Natural killer cell (primary cell): Measurements from ENCODE around the gene PLEKHG7. TPM values are rescaled to one million over a fixed set of nuclear protein-coding genes. Genes with fewer than 3 reads are reported as not detected.
"Not testable (repeated sequence)": the region's sequence is repeated elsewhere in the genome, so short reads cannot be mapped to it uniquely, and the experiment has no call there.

Experiments used
- ATAC-seq, 3 donors: fragments of 150-1000 bp in 2 of 3; fragments of 200-7000 bp in 1 of 3; cut with Tn5 transposase; 1 replicate in 1 of 3; 2 replicates in 2 of 3; pipeline ENCODE4 v1.10.0; 2021; ENCODE audit warnings: mild to moderate bottlenecking in 2 of 3, moderate library complexity in 2 of 3
- DNase-seq, 2 donors: peaks; one replicate each; pipeline versions ENCODE4 v3.0.0 to v3.0.0-alpha.2; 2013 to 2021; ENCODE audit warnings: mixed read lengths in 1 of 2
- H3K27ac ChIP-seq: one replicate; pipeline ENCODE4 v1.5.1; 2013; ENCODE audit warnings: mild to moderate bottlenecking, low read length
- H3K27me3 ChIP-seq: one replicate; pipeline ENCODE4 v1.6.1; 2013; ENCODE audit warnings: low read length; ENCODE audit not compliant: control insufficient read depth, insufficient read depth
- H3K36me3 ChIP-seq: one replicate; pipeline ENCODE4 v1.6.1; 2013; ENCODE audit warnings: low read length; ENCODE audit not compliant: control insufficient read depth, insufficient read depth
- H3K4me1 ChIP-seq: one replicate; pipeline ENCODE4 v1.6.1; 2013; ENCODE audit warnings: low read length; ENCODE audit not compliant: control insufficient read depth, insufficient read depth
- H3K4me3 ChIP-seq: one replicate; pipeline ENCODE4 v1.5.1; 2013; ENCODE audit warnings: low read length
- H3K9me3 ChIP-seq: one replicate; pipeline ENCODE4 v1.6.1; 2013; ENCODE audit warnings: low read length; ENCODE audit not compliant: control insufficient read depth, insufficient read depth
- H3K27ac Mint-ChIP-seq, 2 donors: one replicate each; pipeline ENCODE4 v1.8.0; 2022; ENCODE audit warnings: mild to moderate bottlenecking in 2 of 2, mixed read lengths in 2 of 2, moderate library complexity in 1 of 2
- H3K27me3 Mint-ChIP-seq, 2 donors: one replicate each; pipeline ENCODE4 v1.8.0; 2022; ENCODE audit warnings: low read depth in 2 of 2, mixed read lengths in 2 of 2
- H3K36me3 Mint-ChIP-seq: one replicate; pipeline ENCODE4 v1.8.0; 2022; ENCODE audit warnings: mixed read lengths
- H3K4me1 Mint-ChIP-seq, 2 donors: one replicate each; pipeline ENCODE4 v1.8.0; 2022; ENCODE audit warnings: mixed read lengths in 2 of 2
- H3K4me3 Mint-ChIP-seq: one replicate; pipeline ENCODE4 v1.8.0; 2022; ENCODE audit warnings: mild to moderate bottlenecking, moderate library complexity, mixed read lengths
- H3K9me3 Mint-ChIP-seq, 2 donors: one replicate each; pipeline ENCODE4 v1.8.0; 2022; ENCODE audit warnings: mixed read lengths in 2 of 2
- CTCF ChIP-seq: fragments of 200-600 bp; IDR thresholded peaks from one replicate; pipeline ENCODE4 v1.8.0; 2022; ENCODE audit warnings: antibody characterized with exemption
- WGBS: methylation state at CpG from one replicate; pipeline ENCODE4 v1.1.7; 2013; ENCODE audit warnings: missing lambda C conversion rate; ENCODE audit not compliant: insufficient coverage; 5-methylcytosine and 5-hydroxymethylcytosine counted together
- intact Hi-C: fragments of 100-400 bp; cut with micrococcal nuclease; formaldehyde crosslinking; loops from one replicate; pipeline ENCODE4 v1.14.2; 2022
- total RNA-seq, 4 donors: library from RNA; stranded (reverse); fragments of 120-200 nt in 1 of 4; gene quantifications; one replicate each; pipeline versions ENCODE4 v1.2.3 to v1.2.4, GENCODE V29; 2013 to 2022

Gene PLEKHG7
- under 1 TPM in 2 of 3 donors, not detected in 1; 0.16 to 0.63 TPM for total RNA-seq
- 2.7 TPM for total RNA-seq (2013)

- no peak for DNase-seq
- no peak for TF ChIP-seq CTCF
- H3K36me3 Mint-ChIP-seq = no peaks in the 10 kb centered on the region
Observed at GRCh38 chr12:92702754-92703679, at the start of gene PLEKHG7. PLEKHG7 (plus strand) TSS chr12:92702989; CDS start chr12:92706632, 3,643 bp downstream.

GRCh38 chr12:92654256-92654655 lies 48.5 kb upstream of the PLEKHG7 start:
- WGBS = 83% methylated on average over 3 of the region's 4 CpGs
- not testable (repeated sequence) for H3K27ac ChIP-seq, H3K4me3 Mint-ChIP-seq, DNase-seq, H3K9me3 ChIP-seq, H3K27ac Mint-ChIP-seq, H3K27me3 ChIP-seq, H3K9me3 Mint-ChIP-seq, H3K4me1 ChIP-seq, ATAC-seq, H3K36me3 Mint-ChIP-seq, H3K4me1 Mint-ChIP-seq, H3K36me3 ChIP-seq, H3K27me3 Mint-ChIP-seq, H3K4me3 ChIP-seq
- intact Hi-C loops = loop anchor here (5.0 kb wide), 1 partner anchor 1292 kb away; no protein-coding TSS in a partner anchor

More at GRCh38 chr12:92702754-92703679, at the start of gene PLEKHG7:
- no peaks in the 10 kb centered on the region for H3K9me3 Mint-ChIP-seq
- 74% methylated on average over 8 of the region's 8 CpGs for WGBS
- Histone ChIP-seq H3K36me3 (no peaks in the 10 kb centered on the region), H3K9me3 (no peaks in the 10 kb centered on the region), H3K4me3 (no peak within 1 kb of the TSS), H3K4me1 (no peaks in the 10 kb centered on the region), H3K27ac (no peak within 1 kb of the TSS), H3K27me3 (no peaks in the 10 kb centered on the region)
- H3K27ac Mint-ChIP-seq = no peak within 1 kb of the TSS
- no peak for ATAC-seq
- peaks cover 8% of the 10 kb centered on the region in 2 donors for H3K4me1 Mint-ChIP-seq
- no peak within 1 kb of the TSS for H3K4me3 Mint-ChIP-seq
- peaks cover 0 to 3% of the 10 kb centered on the region in 2 donors for H3K27me3 Mint-ChIP-seq
- intact Hi-C loops = no loop called here

GRCh38 chr12:92654929-92655328 lies 47.9 kb upstream of the PLEKHG7 start:
- intact Hi-C loops = loop anchor here (5.0 kb wide), 1 partner anchor 1293 kb away; no protein-coding TSS in a partner anchor
- no peak overlapping the region for H3K4me3 Mint-ChIP-seq
- DNase-seq (no peak), ATAC-seq (no peak)
- Histone ChIP-seq H3K27ac (no peak overlapping the region), H3K9me3 (no peaks in the 10 kb centered on the region), H3K4me3 (no peak overlapping the region), H3K36me3 (no peaks in the 10 kb centered on the region), H3K4me1 (no peaks in the 10 kb centered on the region), H3K27me3 (no peaks in the 10 kb centered on the region)
- peaks cover 2 to 4% of the 10 kb centered on the region in 2 donors for H3K27me3 Mint-ChIP-seq
- H3K9me3 Mint-ChIP-seq = no peaks in the 10 kb centered on the region
- H3K4me1 Mint-ChIP-seq = peaks cover 3% of the 10 kb centered on the region in 2 donors
- H3K36me3 Mint-ChIP-seq = no peaks in the 10 kb centered on the region
- no peak overlapping the region for H3K27ac Mint-ChIP-seq
- TF ChIP-seq CTCF = no peak
- 100% methylated on average over 1 of the region's 1 CpG for WGBS

GRCh38 chr12:92656911-92657310 lies 45.9 kb upstream of the PLEKHG7 start:
- DNase-seq (no peak), ATAC-seq (no peak)
- Mint-ChIP-seq H3K36me3 (no peaks in the 10 kb centered on the region), H3K27ac (no peak overlapping the region), H3K4me1 (no peaks in the 10 kb centered on the region), H3K27me3 (no peaks in the 10 kb centered on the region), H3K4me3 (no peak overlapping the region), H3K9me3 (no peaks in the 10 kb centered on the region)
- Histone ChIP-seq H3K27me3 (no peaks in the 10 kb centered on the region), H3K4me1 (no peaks in the 10 kb centered on the region), H3K4me3 (no peak overlapping the region), H3K9me3 (no peaks in the 10 kb centered on the region), H3K27ac (no peak overlapping the region), H3K36me3 (no peaks in the 10 kb centered on the region)
- intact Hi-C loops = no loop called here
- no peak for TF ChIP-seq CTCF
- WGBS = no CpG with 5 or more reads among the region's 1 CpG
